GM12891 (cell line): ENCODE data around the gene WTAP.

ENCODE experiments used
- PAX5 ChIP-seq: IDR thresholded peaks from 2 replicates; pipeline ENCODE4 v1.6.1; 2011; ENCODE audit warnings: low read length, moderate library complexity, mild to moderate bottlenecking; ENCODE audit not compliant: insufficient read depth, severe bottlenecking
- POLR2A ChIP-seq: IDR thresholded peaks from 2 replicates; pipeline ENCODE4 v1.6.1; 2011; ENCODE audit warnings: low read depth, low read length, control low read depth
- POLR2AphosphoS5 ChIP-seq: IDR thresholded peaks from 2 replicates; pipeline ENCODE4 v1.6.1; 2011; ENCODE audit warnings: low read depth, low read length, control low read depth
- POU2F2 ChIP-seq: IDR thresholded peaks from 2 replicates; pipeline ENCODE4 v1.6.1; 2011; ENCODE audit warnings: low read depth, mild to moderate bottlenecking, control low read depth, low read length, moderate library complexity
- SPI1 ChIP-seq: IDR thresholded peaks from 2 replicates; pipeline ENCODE4 v1.6.1; 2011; ENCODE audit warnings: low read depth, low read length, control low read depth
- TAF1 ChIP-seq: IDR thresholded peaks from 2 replicates; pipeline ENCODE4 v1.6.1; 2011; ENCODE audit warnings: low read depth, low read length, control low read depth

GRCh38 chr6:159746759-159747158, 19.5 kb downstream of the WTAP start:
- no peak for TF ChIP-seq TAF1
- no peak for TF ChIP-seq POLR2A
- no peak for TF ChIP-seq POLR2AphosphoS5
- no peak for TF ChIP-seq POU2F2
- TF ChIP-seq PAX5, result no peak
- TF ChIP-seq SPI1, result no peak
